H1 (cell line): ENCODE measurements around the gene PDE4B.

ENCODE experiments used
- BCL11A ChIP-seq, 2 experiments: IDR thresholded peaks; one replicate each; pipeline ENCODE4 v1.6.1; 2011; ENCODE audit warnings: low read depth in 2 of 2, low read length in 2 of 2, mild to moderate bottlenecking in 2 of 2
- BRCA1 ChIP-seq: IDR thresholded peaks from 2 replicates; pipeline ENCODE4 v1.6.1; 2012; ENCODE audit warnings: low read depth, low read length, improper control_type of control experiment
- CREB1 ChIP-seq: IDR thresholded peaks from 2 replicates; pipeline ENCODE4 v1.6.1; 2012; ENCODE audit warnings: inconsistent platforms
- CTCF ChIP-seq, 3 experiments: IDR thresholded peaks; 1 replicate in 2 of 3; 2 replicates in 1 of 3; pipeline versions ENCODE4 v1.5.1 to v1.6.1; 2011; ENCODE audit warnings: low read length in 3 of 3, mild to moderate bottlenecking in 3 of 3, inconsistent platforms in 2 of 3, low read depth in 1 of 3, moderate library complexity in 1 of 3; ENCODE audit not compliant: insufficient read depth in 1 of 3; ENCODE audit errors: control extremely low read depth in 1 of 3
- JUN ChIP-seq: IDR thresholded peaks from 2 replicates; pipeline ENCODE4 v1.6.1; 2011; ENCODE audit warnings: low read depth, mild to moderate bottlenecking, improper control_type of control experiment, low read length
- POLR2A ChIP-seq, 2 experiments: IDR thresholded peaks; 1 replicate in 1 of 2; 2 replicates in 1 of 2; pipeline ENCODE4 v1.6.1; 2011; ENCODE audit warnings: low read depth in 2 of 2, low read length in 2 of 2, mild to moderate bottlenecking in 2 of 2; ENCODE audit errors: control extremely low read depth in 1 of 2
- TBP ChIP-seq: IDR thresholded peaks from 2 replicates; pipeline ENCODE4 v1.6.1; 2011; ENCODE audit warnings: low read depth, low read length, improper control_type of control experiment
- YY1 ChIP-seq: IDR thresholded peaks from 2 replicates; pipeline ENCODE4 v1.6.1; 2011; ENCODE audit warnings: low read depth, mild to moderate bottlenecking, low read length
- TF ChIP-seq, protein P1 (sequence below): fragments of 300-600 bp; sonication (generic); IDR thresholded peaks from 2 replicates; pipeline ENCODE4 v1.7.1; 2012; ENCODE audit warnings: low read length, moderate library complexity, mild to moderate bottlenecking, inconsistent platforms; ENCODE audit not compliant: insufficient replicate concordance
- TF ChIP-seq, protein P2 (sequence below): IDR thresholded peaks from 2 replicates; pipeline ENCODE4 v1.6.1; 2011; ENCODE audit warnings: low read length, improper control_type of control experiment

DNA sequence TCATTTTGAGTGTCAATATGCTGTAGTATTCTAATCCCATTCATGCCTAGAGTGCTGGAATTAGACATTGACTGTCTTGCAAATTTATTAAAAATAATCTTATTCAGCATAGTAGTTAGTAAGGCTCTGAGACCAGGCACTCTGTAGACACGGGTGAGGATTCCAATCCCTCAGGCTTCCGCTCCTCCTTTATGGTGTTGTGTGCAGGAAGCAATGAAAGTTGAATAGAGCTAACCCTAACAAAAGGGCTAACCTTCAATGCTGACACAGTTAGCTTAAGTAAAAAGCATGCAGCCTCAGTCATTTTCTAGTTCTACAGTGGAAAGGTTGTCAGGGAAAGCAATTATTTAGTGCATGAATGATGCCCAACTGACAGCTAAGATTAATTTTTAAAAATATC lies 541.6 kb downstream of the PDE4B start:
- no peak for TF ChIP-seq BCL11A (IDR thresholded peaks at IDR 0.05; ENCODE audit: low read depth in 2 of 2, low read length in 2 of 2)
- TF ChIP-seq CTCF (IDR thresholded peaks at IDR 0.05; ENCODE audit: control extremely low read depth in 1 of 3, insufficient read depth in 1 of 3, low read depth in 1 of 3, low read length in 3 of 3), result no peak
- TF ChIP-seq POLR2A (IDR thresholded peaks at IDR 0.05; ENCODE audit: control extremely low read depth in 1 of 2, low read depth in 2 of 2, low read length in 2 of 2), result no peak
- no peak for TF ChIP-seq TBP
- TF ChIP-seq, protein P1, sequence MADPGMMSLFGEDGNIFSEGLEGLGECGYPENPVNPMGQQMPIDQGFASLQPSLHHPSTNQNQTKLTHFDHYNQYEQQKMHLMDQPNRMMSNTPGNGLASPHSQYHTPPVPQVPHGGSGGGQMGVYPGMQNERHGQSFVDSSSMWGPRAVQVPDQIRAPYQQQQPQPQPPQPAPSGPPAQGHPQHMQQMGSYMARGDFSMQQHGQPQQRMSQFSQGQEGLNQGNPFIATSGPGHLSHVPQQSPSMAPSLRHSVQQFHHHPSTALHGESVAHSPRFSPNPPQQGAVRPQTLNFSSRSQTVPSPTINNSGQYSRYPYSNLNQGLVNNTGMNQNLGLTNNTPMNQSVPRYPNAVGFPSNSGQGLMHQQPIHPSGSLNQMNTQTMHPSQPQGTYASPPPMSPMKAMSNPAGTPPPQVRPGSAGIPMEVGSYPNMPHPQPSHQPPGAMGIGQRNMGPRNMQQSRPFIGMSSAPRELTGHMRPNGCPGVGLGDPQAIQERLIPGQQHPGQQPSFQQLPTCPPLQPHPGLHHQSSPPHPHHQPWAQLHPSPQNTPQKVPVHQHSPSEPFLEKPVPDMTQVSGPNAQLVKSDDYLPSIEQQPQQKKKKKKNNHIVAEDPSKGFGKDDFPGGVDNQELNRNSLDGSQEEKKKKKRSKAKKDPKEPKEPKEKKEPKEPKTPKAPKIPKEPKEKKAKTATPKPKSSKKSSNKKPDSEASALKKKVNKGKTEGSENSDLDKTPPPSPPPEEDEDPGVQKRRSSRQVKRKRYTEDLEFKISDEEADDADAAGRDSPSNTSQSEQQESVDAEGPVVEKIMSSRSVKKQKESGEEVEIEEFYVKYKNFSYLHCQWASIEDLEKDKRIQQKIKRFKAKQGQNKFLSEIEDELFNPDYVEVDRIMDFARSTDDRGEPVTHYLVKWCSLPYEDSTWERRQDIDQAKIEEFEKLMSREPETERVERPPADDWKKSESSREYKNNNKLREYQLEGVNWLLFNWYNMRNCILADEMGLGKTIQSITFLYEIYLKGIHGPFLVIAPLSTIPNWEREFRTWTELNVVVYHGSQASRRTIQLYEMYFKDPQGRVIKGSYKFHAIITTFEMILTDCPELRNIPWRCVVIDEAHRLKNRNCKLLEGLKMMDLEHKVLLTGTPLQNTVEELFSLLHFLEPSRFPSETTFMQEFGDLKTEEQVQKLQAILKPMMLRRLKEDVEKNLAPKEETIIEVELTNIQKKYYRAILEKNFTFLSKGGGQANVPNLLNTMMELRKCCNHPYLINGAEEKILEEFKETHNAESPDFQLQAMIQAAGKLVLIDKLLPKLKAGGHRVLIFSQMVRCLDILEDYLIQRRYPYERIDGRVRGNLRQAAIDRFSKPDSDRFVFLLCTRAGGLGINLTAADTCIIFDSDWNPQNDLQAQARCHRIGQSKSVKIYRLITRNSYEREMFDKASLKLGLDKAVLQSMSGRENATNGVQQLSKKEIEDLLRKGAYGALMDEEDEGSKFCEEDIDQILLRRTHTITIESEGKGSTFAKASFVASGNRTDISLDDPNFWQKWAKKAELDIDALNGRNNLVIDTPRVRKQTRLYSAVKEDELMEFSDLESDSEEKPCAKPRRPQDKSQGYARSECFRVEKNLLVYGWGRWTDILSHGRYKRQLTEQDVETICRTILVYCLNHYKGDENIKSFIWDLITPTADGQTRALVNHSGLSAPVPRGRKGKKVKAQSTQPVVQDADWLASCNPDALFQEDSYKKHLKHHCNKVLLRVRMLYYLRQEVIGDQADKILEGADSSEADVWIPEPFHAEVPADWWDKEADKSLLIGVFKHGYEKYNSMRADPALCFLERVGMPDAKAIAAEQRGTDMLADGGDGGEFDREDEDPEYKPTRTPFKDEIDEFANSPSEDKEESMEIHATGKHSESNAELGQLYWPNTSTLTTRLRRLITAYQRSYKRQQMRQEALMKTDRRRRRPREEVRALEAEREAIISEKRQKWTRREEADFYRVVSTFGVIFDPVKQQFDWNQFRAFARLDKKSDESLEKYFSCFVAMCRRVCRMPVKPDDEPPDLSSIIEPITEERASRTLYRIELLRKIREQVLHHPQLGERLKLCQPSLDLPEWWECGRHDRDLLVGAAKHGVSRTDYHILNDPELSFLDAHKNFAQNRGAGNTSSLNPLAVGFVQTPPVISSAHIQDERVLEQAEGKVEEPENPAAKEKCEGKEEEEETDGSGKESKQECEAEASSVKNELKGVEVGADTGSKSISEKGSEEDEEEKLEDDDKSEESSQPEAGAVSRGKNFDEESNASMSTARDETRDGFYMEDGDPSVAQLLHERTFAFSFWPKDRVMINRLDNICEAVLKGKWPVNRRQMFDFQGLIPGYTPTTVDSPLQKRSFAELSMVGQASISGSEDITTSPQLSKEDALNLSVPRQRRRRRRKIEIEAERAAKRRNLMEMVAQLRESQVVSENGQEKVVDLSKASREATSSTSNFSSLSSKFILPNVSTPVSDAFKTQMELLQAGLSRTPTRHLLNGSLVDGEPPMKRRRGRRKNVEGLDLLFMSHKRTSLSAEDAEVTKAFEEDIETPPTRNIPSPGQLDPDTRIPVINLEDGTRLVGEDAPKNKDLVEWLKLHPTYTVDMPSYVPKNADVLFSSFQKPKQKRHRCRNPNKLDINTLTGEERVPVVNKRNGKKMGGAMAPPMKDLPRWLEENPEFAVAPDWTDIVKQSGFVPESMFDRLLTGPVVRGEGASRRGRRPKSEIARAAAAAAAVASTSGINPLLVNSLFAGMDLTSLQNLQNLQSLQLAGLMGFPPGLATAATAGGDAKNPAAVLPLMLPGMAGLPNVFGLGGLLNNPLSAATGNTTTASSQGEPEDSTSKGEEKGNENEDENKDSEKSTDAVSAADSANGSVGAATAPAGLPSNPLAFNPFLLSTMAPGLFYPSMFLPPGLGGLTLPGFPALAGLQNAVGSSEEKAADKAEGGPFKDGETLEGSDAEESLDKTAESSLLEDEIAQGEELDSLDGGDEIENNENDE, result no peak
- TF ChIP-seq BRCA1, result no peak
- no peak for TF ChIP-seq CREB1
- TF ChIP-seq, protein P2, sequence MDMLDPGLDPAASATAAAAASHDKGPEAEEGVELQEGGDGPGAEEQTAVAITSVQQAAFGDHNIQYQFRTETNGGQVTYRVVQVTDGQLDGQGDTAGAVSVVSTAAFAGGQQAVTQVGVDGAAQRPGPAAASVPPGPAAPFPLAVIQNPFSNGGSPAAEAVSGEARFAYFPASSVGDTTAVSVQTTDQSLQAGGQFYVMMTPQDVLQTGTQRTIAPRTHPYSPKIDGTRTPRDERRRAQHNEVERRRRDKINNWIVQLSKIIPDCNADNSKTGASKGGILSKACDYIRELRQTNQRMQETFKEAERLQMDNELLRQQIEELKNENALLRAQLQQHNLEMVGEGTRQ, result no peak
- no peak for TF ChIP-seq YY1
- no peak for TF ChIP-seq JUN
